GM19328 (cell line): Measurements from ENCODE around the gene CEP112.
"Not testable (repeated sequence)": the region's sequence is repeated elsewhere in the genome, so short reads cannot be mapped to it uniquely, and the experiment has no call there.

Source experiments
- ATAC-seq: cut with Tn5 transposase; IDR thresholded peaks from one replicate; pipeline ENCODE4 v1.9.1; 2021; ENCODE audit warnings: mild to moderate bottlenecking, moderate library complexity; ENCODE audit not compliant: unreplicated experiment

CEP112 gene

DNA sequence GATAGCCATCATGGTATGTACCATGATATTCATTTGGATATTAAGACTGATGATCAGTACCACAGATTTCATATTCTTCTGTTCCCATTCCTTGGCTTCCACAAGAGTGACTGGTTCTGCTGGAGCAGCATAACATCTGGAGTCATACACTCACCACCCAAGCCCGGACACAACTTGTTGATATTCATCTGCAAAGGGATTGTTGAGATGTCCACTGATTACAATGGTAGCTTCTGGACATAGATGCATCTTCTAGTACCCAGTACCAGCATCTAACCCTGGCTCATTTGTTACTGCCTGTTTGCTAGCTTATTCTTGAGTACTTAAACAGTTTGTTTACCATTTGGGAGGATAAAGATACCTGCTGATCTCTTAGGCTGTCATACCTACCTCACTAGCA, 394.8 kb downstream of the CEP112 start:
- ATAC-seq: no peak

DNA sequence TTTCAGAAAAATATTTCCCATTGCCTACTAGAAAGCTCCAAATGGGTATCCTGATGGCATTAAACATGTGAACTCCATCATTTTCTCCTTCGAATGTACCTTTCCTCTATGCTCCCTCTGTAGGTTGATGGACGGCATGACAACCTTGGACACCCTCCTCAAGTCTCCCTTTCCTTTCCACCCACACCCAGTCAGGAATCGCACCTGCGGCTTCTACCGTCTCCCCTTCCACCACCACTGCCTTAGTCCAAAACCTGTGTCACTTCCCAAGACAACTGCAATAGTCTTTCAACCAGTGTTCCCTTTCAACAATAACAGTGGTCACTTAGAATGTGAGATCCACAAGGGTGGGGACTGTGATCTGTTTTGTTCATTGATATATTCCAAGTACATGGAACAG, 397.4 kb downstream of the CEP112 start:
- no peak for ATAC-seq

DNA sequence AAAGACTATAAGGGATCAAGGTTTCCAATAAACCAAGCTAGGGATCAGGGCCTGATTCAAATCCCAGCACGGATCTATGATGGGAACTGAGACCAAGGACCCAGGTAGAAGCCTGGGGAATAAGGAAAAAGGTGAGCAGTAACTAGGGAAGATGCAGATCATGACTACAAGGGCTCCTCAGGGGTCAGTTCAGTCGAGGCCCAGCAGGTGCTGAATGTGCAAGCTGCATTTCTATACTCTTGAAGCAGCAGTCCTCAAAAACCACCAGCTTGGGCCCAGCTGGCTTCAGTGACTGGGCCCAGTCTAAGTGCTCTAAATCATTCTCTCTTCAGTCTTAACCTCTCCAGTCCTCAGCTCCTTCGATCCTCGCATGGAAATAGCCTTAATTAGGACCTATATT, 401.7 kb downstream of the CEP112 start:
- no peak for ATAC-seq

GRCh38 chr17:65787503-65787902, 404.4 kb downstream of the CEP112 start:
- no peak for ATAC-seq

- ATAC-seq: no peak
Observed at GRCh38 chr17:65786479-65786878, 405.5 kb downstream of the CEP112 start.

DNA sequence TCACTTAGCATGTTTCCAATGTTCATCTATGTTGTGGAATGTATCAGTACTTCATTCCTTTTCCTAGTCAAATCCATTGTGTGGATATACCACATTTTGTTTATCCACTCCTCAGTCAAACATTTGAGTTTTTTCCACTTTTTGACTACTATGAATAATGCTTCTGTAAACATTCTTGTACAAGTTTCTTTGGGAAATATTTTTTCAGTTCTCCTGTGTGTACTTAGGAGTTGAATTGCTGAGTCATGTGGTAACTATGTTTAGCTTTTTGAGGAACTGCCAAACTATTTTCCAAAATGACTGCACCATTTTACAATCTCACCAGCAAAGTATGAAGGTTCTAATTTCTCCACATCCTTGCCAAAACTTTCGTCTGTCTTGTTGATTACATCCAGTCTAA, 406.8 kb downstream of the CEP112 start:
- ATAC-seq: no peak

- ATAC-seq: no peak
Observed at GRCh38 chr17:65783845-65784334, 408.0 kb downstream of the CEP112 start.

DNA sequence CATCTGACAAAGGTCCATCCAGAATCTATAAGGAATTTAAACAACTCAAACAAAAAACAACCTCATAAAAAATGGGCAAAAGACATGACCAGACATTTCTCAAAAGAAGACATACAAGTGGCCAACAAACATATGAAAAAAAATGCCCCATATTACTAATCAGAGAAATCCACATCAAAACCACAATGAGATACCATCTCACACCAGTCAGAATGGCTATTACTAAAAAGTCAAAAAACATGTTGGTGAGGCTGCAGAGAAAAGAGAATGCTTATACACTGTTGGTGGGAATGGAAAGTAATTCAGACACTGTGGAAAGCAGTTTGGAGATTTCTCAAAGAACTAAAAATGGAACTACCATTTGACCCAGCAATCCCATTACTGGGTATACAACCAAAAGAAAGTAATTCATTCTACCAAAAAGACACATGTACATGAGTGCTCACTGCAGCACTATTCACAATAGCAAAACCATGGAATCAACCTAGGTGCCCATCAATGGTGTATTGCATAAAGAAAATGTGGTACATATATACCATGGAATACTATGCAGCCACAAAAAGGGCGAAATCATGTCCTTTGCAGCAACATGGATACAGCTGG, 409.7 kb downstream of the CEP112 start:
- not testable (repeated sequence) for ATAC-seq

DNA sequence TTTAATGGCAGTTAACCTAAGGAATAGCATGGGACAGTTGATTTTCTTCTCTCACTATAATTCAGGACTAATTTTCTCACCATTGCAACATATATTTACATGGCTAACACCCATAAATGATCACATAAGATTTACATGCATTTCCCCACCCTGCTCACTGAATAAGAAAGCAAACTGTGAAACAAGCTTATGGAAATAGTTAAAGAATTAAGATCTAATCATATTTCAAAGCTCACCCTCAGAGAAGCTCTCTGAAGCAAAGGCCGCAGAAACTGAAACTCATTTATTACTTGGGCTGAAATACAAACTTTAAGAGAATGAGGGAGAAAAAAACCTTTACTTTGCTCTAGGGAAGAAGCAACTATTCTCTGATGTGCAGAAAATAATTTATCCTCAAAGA, 411.8 kb downstream of the CEP112 start:
- ATAC-seq: no peak

GRCh38 chr17:65776890-65777289, 415.0 kb downstream of the CEP112 start:
- no peak for ATAC-seq

GRCh38 chr17:65774787-65775186, 417.1 kb downstream of the CEP112 start:
- no peak for ATAC-seq

DNA sequence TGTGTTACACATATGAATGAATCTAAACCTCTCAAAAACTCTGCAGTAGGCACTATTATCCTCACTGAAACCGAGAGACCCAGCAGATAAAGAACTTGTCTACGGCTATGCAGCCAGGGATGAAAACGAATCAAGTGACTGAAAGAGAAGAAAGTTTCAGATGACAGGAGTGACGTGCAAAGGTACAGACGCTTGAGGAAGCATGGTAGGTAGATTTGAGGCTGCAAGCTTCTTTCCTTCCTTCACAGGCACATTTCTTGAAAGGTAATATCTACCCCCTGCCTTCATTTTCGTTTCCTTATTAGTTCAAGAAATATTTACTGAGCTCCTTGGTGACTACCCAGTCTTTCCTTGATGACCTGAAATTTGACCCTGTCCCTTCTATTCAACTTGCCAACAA, 418.9 kb downstream of the CEP112 start:
- ATAC-seq: no peak

- no peak for ATAC-seq
Observed at GRCh38 chr17:65771704-65772103, 420.2 kb downstream of the CEP112 start.

GRCh38 chr17:65763786-65764185, 428.1 kb downstream of the CEP112 start:
- no peak for ATAC-seq

GRCh38 chr17:65762973-65763372, 429.0 kb downstream of the CEP112 start:
- no peak for ATAC-seq

- ATAC-seq: no peak
Observed at GRCh38 chr17:65759532-65759931, 432.4 kb downstream of the CEP112 start.

GRCh38 chr17:65756760-65757159, 435.2 kb downstream of the CEP112 start:
- ATAC-seq: no peak

DNA sequence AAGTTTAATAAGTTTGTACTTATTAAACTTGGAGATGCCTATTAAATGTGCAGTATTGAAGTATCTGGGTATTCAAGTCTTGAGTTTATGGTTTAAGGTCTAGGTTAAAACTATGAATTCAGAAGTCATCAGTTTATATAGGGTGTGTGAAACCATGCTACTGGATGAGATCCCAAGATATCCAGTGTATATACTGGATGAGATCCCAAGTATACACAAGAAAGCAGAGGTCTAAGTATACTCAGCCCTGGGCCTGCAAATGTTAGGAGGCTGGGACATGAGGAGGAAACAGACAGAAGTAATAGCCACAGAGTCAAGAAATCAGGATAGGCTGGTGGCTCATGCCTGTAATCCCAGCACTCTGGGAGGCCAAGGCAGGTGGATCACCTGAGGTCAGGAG, 436.1 kb downstream of the CEP112 start:
- ATAC-seq: no peak

DNA sequence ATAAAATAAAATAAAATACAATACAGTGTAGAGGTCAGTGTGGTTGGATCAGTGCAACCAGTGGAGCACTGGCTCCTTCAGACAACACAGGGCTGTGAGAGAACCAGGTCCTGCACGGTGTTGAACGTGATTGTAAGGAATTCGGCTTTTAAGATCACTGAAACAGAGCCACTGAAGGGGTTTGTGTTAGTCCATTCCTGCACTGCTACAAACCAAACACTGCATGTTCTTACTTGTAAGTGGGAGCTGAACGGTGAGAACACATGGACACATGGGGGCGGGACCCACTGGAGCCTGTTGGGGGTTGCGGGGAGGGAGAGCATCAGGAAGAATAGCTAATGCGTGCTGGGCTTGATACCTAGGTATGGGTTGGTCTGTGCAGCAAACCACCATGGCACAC, 437.3 kb downstream of the CEP112 start:
- ATAC-seq: no peak

DNA sequence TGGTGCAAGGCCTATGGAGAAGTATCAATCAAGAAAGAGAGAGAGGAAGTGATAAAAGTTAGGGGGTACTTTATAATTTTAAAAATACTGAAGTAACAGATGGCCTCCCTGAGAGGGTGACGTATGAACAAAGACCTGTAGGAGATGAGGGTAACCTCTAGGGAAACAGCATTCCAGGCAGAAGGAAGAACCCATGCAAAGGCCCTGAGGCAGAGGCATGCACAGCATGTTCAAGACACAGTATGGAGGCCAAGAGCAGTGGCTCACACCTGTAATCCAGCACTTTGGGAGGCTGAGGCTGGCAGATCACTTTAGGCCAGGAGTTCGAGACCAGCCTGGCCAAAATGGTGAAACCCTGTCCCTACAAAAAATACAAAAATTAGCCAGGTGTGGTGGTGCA, 437.9 kb downstream of the CEP112 start:
- no peak for ATAC-seq

- ATAC-seq: no peak
Observed at GRCh38 chr17:65753348-65753747, 438.6 kb downstream of the CEP112 start.

DNA sequence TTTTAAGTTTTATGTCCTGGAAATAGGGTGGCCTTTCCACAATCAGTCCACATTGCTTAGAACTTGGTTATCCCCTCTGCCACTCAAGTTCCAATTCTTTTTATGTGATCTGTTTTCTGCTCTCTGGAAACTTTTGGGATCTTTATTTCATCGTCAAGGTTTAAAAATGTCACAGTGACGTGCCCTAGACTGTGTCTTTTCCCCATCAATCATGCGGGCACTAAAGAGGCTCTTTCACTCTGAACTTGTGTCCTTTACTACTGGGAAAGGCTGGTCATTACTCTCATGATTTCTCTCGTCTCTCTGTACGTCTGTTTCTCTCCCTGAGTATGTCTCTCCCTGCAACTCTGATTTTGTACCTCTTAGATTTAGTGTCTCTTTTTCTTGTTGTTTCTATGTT, 440.7 kb downstream of the CEP112 start:
- no peak for ATAC-seq

DNA sequence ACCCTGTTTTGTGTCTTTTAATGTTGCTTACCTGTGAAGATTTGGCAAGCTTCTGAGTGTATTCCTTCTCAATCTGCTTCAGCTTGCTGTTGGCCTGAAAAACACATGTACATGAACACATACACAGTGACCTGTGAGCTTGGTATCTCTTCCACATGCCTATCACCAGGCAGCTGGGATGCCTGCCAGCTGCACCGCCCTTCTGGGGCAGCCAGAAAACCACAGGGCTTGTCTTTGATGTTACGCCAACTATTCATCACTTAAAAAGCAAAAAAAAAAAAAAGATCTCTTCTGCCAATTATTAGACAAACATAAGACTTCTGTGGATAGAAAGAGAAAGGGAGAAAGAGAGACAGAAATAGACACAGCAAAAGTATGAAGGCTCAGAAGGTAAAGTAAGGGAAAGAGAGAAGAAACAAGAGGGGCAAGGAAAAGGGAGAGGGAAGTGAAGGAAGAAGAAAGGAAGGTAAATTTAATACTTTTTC, 441.3 kb downstream of the CEP112 start:
- ATAC-seq: no peak
